HCT116 (cell line): Measurements from ENCODE around the gene TBC1D19. TPM values are rescaled to one million over a fixed set of nuclear protein-coding genes. Genes with fewer than 3 reads are reported as not detected.

ENCODE experiments used
- ATAC-seq: fragments of 200-7000 bp; cut with Tn5 transposase; 2 replicates; pipeline ENCODE4 v1.9.1; 2020; ENCODE audit warnings: mild to moderate bottlenecking, moderate library complexity
- BruUV-seq: library from RNA; stranded (reverse); fragments of 400-500 nt; replicated peaks from 2 replicates; lab custom pipeline; 2021; lab: Mats Ljungman, UMichigan
- CTCF ChIA-PET: fragments of 300-600 bp; sonication (Branson Sonifier 250); formaldehyde crosslinking; loops from one replicate; lab custom pipeline; 2021; ENCODE audit warnings: antibody characterized with exemption; lab: Charles Lee
- POLR2A ChIA-PET: fragments of 300-600, 350-600 bp; sonication (Branson Sonifier 250); formaldehyde crosslinking; loops from one replicate; lab custom pipeline; 2021; ENCODE audit warnings: antibody characterized with exemption; lab: Charles Lee
- RAD21 ChIA-PET, 2 experiments: fragments of 300-600 bp; sonication (Branson Sonifier 250); formaldehyde crosslinking; loops; one replicate each; lab custom pipeline; 2023; ENCODE audit warnings: low total read pairs in 2 of 2; ENCODE audit not compliant: uncharacterized antibody in 2 of 2, unreplicated experiment in 2 of 2, low non-redundant PET in 1 of 2; lab: Charles Lee
- DNase-seq: peaks from one replicate; pipeline ENCODE4 v3.0.0-alpha.2; 2010; ENCODE audit warnings: low read depth, low spot score
- H2AFZ ChIP-seq: fragments of 200-600 bp; shearing (Covaris generic), sonication (generic); 2 replicates; pipeline ENCODE4 v1.6.1; 2017; ENCODE audit warnings: low read depth, mixed run types, mixed read lengths, antibody characterized with exemption, low read length; ENCODE audit not compliant: poor library complexity, severe bottlenecking
- H3K27ac ChIP-seq: 2 replicates; pipeline ENCODE4 v1.5.1; 2012; ENCODE audit warnings: low read depth, low read length
- H3K27me3 ChIP-seq: fragments of 200-600 bp; sonication (generic); 2 replicates; pipeline ENCODE4 v1.6.1; 2016; ENCODE audit warnings: mixed run types, low read length, mixed read lengths; ENCODE audit not compliant: insufficient read depth
- H3K36me3 ChIP-seq, 2 experiments: fragments of 200-500 bp in 1 of 2; fragments of 200-600 bp in 1 of 2; sonication (Bioruptor generic) in 1 of 2; sonication (generic) in 1 of 2; 2 replicates each; pipeline versions ENCODE4 v1.5.1 to v1.6.1; 2014 to 2016; ENCODE audit warnings: low read length in 2 of 2, inconsistent platforms in 1 of 2, mixed read lengths in 1 of 2, mixed run types in 1 of 2; ENCODE audit not compliant: insufficient read depth in 2 of 2, control insufficient read depth in 1 of 2
- H3K4me1 ChIP-seq, 2 experiments: fragments of 200-600 bp in 1 of 2; sonication (generic) in 1 of 2; 2 replicates each; pipeline versions ENCODE4 v1.5.1 to v1.6.1; 2012 to 2017; ENCODE audit warnings: low read length in 2 of 2, inconsistent platforms in 1 of 2, mild to moderate bottlenecking in 1 of 2, mixed read lengths in 1 of 2, mixed run types in 1 of 2, moderate library complexity in 1 of 2; ENCODE audit not compliant: insufficient read depth in 2 of 2, control insufficient read depth in 1 of 2
- H3K4me2 ChIP-seq: fragments of 200-600 bp; sonication (generic); 2 replicates; pipeline ENCODE4 v1.6.1; 2017; ENCODE audit warnings: mixed run types, low read length, mixed read lengths
- H3K4me3 ChIP-seq, 2 experiments: fragments of 200-600 bp in 1 of 2; sonication (generic) in 1 of 2; replicated peaks in 1 of 2; 2 replicates each; pipeline ENCODE4 v1.5.1; 2011 to 2016; ENCODE audit warnings: low read length in 2 of 2, control low read depth in 1 of 2, low read depth in 1 of 2, mild to moderate bottlenecking in 1 of 2, mixed read lengths in 1 of 2, mixed run types in 1 of 2
- H3K79me2 ChIP-seq: fragments of 200-600 bp; sonication (generic); 2 replicates; pipeline ENCODE4 v1.6.1; 2017; ENCODE audit warnings: mild to moderate bottlenecking, mixed run types, low read length, moderate library complexity, mixed read lengths; ENCODE audit not compliant: insufficient read depth
- H3K9ac ChIP-seq: fragments of 200-600 bp; sonication (generic); 2 replicates; pipeline ENCODE4 v1.6.1; 2016; ENCODE audit warnings: low read length, mixed read lengths
- H3K9me2 ChIP-seq: fragments of 200-600 bp; sonication (generic), shearing (Covaris generic); 2 replicates; pipeline ENCODE4 v1.6.1; 2017; ENCODE audit warnings: mixed run types, mild to moderate bottlenecking, moderate library complexity; ENCODE audit not compliant: insufficient read depth
- H3K9me3 ChIP-seq, 2 experiments: fragments of 200-500 bp in 1 of 2; fragments of 200-600 bp in 1 of 2; sonication (Bioruptor generic) in 1 of 2; sonication (generic) in 1 of 2; 2 replicates each; pipeline ENCODE4 v1.6.1; 2014 to 2017; ENCODE audit warnings: low read length in 2 of 2, mixed read lengths in 2 of 2, inconsistent platforms in 1 of 2, low read depth in 1 of 2, mild to moderate bottlenecking in 1 of 2, mixed run types in 1 of 2, moderate library complexity in 1 of 2; ENCODE audit not compliant: control insufficient read depth in 1 of 2, insufficient read depth in 1 of 2
- H4K20me1 ChIP-seq: fragments of 200-600 bp; sonication (generic), shearing (Covaris generic); 2 replicates; pipeline ENCODE4 v1.6.1; 2017; ENCODE audit warnings: mixed run types, mild to moderate bottlenecking, moderate library complexity; ENCODE audit not compliant: insufficient read depth
- CBX3 ChIP-seq: IDR thresholded peaks from 2 replicates; pipeline ENCODE4 v1.6.1; 2012; ENCODE audit warnings: low read depth
- CEBPB ChIP-seq: IDR thresholded peaks from 2 replicates; pipeline ENCODE4 v1.6.1; 2012; ENCODE audit warnings: low read depth
- ELF1 ChIP-seq: IDR thresholded peaks from 2 replicates; pipeline ENCODE4 v1.6.1; 2012; ENCODE audit warnings: low read depth, borderline replicate concordance
- EZH2 ChIP-seq: fragments of 200-600 bp; sonication (generic); IDR thresholded peaks from 2 replicates; pipeline ENCODE4 v1.6.1; 2017; ENCODE audit warnings: antibody characterized with exemption, mixed run types
- EZH2phosphoT487 ChIP-seq: fragments of 200-600 bp; IDR thresholded peaks from 2 replicates; pipeline ENCODE4 v1.6.1; 2018; ENCODE audit warnings: antibody characterized with exemption, borderline replicate concordance
- FOSL1 ChIP-seq: IDR thresholded peaks from 2 replicates; pipeline ENCODE4 v1.6.1; 2012; ENCODE audit warnings: low read depth
- JUND ChIP-seq: IDR thresholded peaks from 2 replicates; pipeline ENCODE4 v1.6.1; 2012
- POLR2A ChIP-seq: IDR thresholded peaks from 2 replicates; pipeline ENCODE4 v1.7.0; 2011; ENCODE audit warnings: borderline replicate concordance; ENCODE audit not compliant: insufficient read depth, insufficient read length; ENCODE audit errors: extremely low read depth
- SP1 ChIP-seq: IDR thresholded peaks from 2 replicates; pipeline ENCODE4 v1.6.1; 2012; ENCODE audit warnings: low read depth
- SRF ChIP-seq: IDR thresholded peaks from 2 replicates; pipeline ENCODE4 v1.6.1; 2012; ENCODE audit warnings: low read depth
- TCF7L2 ChIP-seq: IDR thresholded peaks from 2 replicates; pipeline ENCODE4 v1.7.0; 2011; ENCODE audit warnings: borderline replicate concordance, inconsistent platforms; ENCODE audit not compliant: insufficient read depth, insufficient read length; ENCODE audit errors: extremely low read depth
- YY1 ChIP-seq: IDR thresholded peaks from 2 replicates; pipeline ENCODE4 v1.6.1; 2011; ENCODE audit warnings: low read length, low read depth, moderate library complexity, mild to moderate bottlenecking; ENCODE audit not compliant: insufficient replicate concordance; ENCODE audit errors: extremely low read depth
- ZFX ChIP-seq: fragments of 450-650 bp; IDR thresholded peaks from 2 replicates; pipeline ENCODE4 v1.6.1; 2017
- ZNF274 ChIP-seq: fragments of 200-500 bp; sonication (Bioruptor generic); IDR thresholded peaks from 2 replicates; pipeline ENCODE4 v1.6.1; 2014; ENCODE audit warnings: mild to moderate bottlenecking, low read depth, low read length, inconsistent platforms
- intact Hi-C: fragments of 100-400 bp; cut with micrococcal nuclease; formaldehyde crosslinking; loops from 2 replicates; pipeline ENCODE4 v1.10.0; 2022
- total RNA-seq: library from RNA; stranded (reverse); gene quantifications from one replicate; pipeline ENCODE4 v1.2.1, GENCODE V29; 2021; ENCODE audit not compliant: unreplicated experiment
- TF ChIP-seq, protein P1 (sequence below), 3 experiments: fragments of 200-600 bp in 1 of 3; sonication (generic) in 1 of 3; IDR thresholded peaks in 2 of 3; conservative IDR thresholded peaks in 1 of 3; 2 replicates each; pipeline ENCODE4 v1.5.1; 2012 to 2017; ENCODE audit warnings: low read depth in 2 of 3, low read length in 2 of 3, antibody characterized with exemption in 1 of 3, borderline replicate concordance in 1 of 3, control low read depth in 1 of 3, mild to moderate bottlenecking in 1 of 3, mixed read lengths in 1 of 3, mixed run types in 1 of 3, moderate library complexity in 1 of 3; ENCODE audit not compliant: insufficient read depth in 1 of 3
- TF ChIP-seq, protein P2 (sequence below): IDR thresholded peaks from 2 replicates; pipeline ENCODE4 v1.6.1; 2012
- TF ChIP-seq, protein P3 (sequence below): IDR thresholded peaks from 2 replicates; pipeline ENCODE4 v1.6.1; 2011; ENCODE audit warnings: mild to moderate bottlenecking, low read length, moderate library complexity; ENCODE audit not compliant: insufficient replicate concordance; ENCODE audit errors: extremely low read depth
- TF ChIP-seq, protein P4 (sequence below): IDR thresholded peaks from 2 replicates; pipeline ENCODE4 v1.6.1; 2012; ENCODE audit warnings: low read depth

The TBC1D19 gene
- total RNA-seq, 1 experiment from 2014 or later: 25.4 TPM

DNA sequence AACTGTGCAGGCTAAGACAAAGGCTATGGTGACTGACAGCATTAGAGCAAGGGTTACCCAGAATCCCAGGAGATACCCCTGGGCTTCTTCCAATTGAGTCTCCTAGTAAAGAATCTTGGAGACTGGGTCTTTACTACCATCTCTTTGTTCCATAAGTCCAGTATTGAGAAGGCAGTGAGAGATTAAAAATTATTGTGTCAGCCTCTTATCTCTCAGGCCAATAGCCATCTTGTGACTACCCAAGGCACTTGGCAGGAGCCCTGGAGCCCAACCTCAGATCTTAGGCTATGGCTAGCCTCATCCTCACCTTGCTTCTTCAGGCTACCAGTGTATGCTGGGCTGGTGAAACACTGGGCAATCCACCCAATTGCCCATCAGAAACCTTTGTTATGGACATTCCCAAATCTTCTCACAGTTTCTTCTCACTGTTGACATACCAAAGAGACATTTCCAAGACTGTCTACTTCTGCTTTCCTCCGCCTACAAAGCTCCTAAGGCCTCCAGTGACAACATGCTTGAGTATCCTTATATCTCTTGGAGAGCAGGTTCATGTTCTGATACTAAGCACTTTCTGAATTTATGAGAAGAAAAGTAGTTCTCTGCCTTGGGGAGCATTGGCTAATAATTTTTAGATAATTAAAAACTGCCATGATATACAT lies 200.5 kb downstream of the TBC1D19 start:
- DNase-seq (no peak), ATAC-seq (no peak)
- Histone ChIP-seq H2AFZ (no peak overlapping the region), H3K27me3 (no peaks in the 10 kb centered on the region), H3K9ac (no peak overlapping the region), H3K9me2 (no peaks in the 10 kb centered on the region), H3K4me1 (peaks cover 19 to 45% of the 10 kb centered on the region in 2 experiments), H3K36me3 (no peaks in the 10 kb centered on the region), H3K79me2 (no peaks in the 10 kb centered on the region), H3K4me2 (no peak overlapping the region), H3K27ac (no peak overlapping the region), H3K9me3 (no peaks in the 10 kb centered on the region), H4K20me1 (no peaks in the 10 kb centered on the region), H3K4me3 (no peak overlapping the region)
- intact Hi-C loops: no loop called here
- BruUV-seq: no TSS peak
- ChIA-PET RAD21 (no interaction called here), POLR2A (no interaction called here), CTCF (no interaction called here)
- no peak for TF ChIP-seq SP1
- no peak for TF ChIP-seq YY1
- no peak for TF ChIP-seq EZH2
- no peak for TF ChIP-seq CBX3
- TF ChIP-seq, protein P1, sequence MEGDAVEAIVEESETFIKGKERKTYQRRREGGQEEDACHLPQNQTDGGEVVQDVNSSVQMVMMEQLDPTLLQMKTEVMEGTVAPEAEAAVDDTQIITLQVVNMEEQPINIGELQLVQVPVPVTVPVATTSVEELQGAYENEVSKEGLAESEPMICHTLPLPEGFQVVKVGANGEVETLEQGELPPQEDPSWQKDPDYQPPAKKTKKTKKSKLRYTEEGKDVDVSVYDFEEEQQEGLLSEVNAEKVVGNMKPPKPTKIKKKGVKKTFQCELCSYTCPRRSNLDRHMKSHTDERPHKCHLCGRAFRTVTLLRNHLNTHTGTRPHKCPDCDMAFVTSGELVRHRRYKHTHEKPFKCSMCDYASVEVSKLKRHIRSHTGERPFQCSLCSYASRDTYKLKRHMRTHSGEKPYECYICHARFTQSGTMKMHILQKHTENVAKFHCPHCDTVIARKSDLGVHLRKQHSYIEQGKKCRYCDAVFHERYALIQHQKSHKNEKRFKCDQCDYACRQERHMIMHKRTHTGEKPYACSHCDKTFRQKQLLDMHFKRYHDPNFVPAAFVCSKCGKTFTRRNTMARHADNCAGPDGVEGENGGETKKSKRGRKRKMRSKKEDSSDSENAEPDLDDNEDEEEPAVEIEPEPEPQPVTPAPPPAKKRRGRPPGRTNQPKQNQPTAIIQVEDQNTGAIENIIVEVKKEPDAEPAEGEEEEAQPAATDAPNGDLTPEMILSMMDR (IDR thresholded peaks at IDR 0.05 in 2 of 3, conservative IDR thresholded peaks at IDR 0.05 in 1 of 3; ENCODE audit: borderline replicate concordance in 1 of 3, insufficient read depth in 1 of 3, low read depth in 2 of 3, low read length in 2 of 3): no peak
- no peak for TF ChIP-seq FOSL1
- TF ChIP-seq JUND: no peak
- TF ChIP-seq SRF: no peak
- TF ChIP-seq, protein P2, sequence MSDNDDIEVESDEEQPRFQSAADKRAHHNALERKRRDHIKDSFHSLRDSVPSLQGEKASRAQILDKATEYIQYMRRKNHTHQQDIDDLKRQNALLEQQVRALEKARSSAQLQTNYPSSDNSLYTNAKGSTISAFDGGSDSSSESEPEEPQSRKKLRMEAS: no peak
- TF ChIP-seq, protein P3, sequence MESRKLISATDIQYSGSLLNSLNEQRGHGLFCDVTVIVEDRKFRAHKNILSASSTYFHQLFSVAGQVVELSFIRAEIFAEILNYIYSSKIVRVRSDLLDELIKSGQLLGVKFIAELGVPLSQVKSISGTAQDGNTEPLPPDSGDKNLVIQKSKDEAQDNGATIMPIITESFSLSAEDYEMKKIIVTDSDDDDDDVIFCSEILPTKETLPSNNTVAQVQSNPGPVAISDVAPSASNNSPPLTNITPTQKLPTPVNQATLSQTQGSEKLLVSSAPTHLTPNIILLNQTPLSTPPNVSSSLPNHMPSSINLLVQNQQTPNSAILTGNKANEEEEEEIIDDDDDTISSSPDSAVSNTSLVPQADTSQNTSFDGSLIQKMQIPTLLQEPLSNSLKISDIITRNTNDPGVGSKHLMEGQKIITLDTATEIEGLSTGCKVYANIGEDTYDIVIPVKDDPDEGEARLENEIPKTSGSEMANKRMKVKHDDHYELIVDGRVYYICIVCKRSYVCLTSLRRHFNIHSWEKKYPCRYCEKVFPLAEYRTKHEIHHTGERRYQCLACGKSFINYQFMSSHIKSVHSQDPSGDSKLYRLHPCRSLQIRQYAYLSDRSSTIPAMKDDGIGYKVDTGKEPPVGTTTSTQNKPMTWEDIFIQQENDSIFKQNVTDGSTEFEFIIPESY: no peak
- no peak for TF ChIP-seq TCF7L2
- no peak for TF ChIP-seq ELF1
- no peak for TF ChIP-seq POLR2A
- no peak for TF ChIP-seq ZNF274
- TF ChIP-seq ZFX: no peak
- no peak for TF ChIP-seq CEBPB
- TF ChIP-seq, protein P4, sequence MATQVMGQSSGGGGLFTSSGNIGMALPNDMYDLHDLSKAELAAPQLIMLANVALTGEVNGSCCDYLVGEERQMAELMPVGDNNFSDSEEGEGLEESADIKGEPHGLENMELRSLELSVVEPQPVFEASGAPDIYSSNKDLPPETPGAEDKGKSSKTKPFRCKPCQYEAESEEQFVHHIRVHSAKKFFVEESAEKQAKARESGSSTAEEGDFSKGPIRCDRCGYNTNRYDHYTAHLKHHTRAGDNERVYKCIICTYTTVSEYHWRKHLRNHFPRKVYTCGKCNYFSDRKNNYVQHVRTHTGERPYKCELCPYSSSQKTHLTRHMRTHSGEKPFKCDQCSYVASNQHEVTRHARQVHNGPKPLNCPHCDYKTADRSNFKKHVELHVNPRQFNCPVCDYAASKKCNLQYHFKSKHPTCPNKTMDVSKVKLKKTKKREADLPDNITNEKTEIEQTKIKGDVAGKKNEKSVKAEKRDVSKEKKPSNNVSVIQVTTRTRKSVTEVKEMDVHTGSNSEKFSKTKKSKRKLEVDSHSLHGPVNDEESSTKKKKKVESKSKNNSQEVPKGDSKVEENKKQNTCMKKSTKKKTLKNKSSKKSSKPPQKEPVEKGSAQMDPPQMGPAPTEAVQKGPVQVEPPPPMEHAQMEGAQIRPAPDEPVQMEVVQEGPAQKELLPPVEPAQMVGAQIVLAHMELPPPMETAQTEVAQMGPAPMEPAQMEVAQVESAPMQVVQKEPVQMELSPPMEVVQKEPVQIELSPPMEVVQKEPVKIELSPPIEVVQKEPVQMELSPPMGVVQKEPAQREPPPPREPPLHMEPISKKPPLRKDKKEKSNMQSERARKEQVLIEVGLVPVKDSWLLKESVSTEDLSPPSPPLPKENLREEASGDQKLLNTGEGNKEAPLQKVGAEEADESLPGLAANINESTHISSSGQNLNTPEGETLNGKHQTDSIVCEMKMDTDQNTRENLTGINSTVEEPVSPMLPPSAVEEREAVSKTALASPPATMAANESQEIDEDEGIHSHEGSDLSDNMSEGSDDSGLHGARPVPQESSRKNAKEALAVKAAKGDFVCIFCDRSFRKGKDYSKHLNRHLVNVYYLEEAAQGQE: no peak
- TF ChIP-seq EZH2phosphoT487: no peak
